HepG2 (cell line): ENCODE measurements around the gene ZFAND3. TPM values are rescaled to one million over a fixed set of nuclear protein-coding genes. Genes with fewer than 3 reads are reported as not detected.

ENCODE experiments used
- ATAC-seq: fragments of 200-7000 bp; cut with Tn5 transposase; 3 replicates; pipeline ENCODE4 v1.9.1; 2020; ENCODE audit warnings: mild to moderate bottlenecking, moderate library complexity
- BruUV-seq: library from RNA; stranded (reverse); fragments of 400-500 nt; replicated peaks from 2 replicates; lab custom pipeline; 2021; lab: Mats Ljungman, UMichigan
- CTCF ChIA-PET: fragments of 300-600 bp; formaldehyde crosslinking; extraction: SDS; loops from one replicate; lab custom pipeline; 2021; ENCODE audit warnings: low total read pairs, inconsistent platforms, low intra/inter-chr PET ratio; lab: Yijun Ruan, JAX
- POLR2A ChIA-PET: fragments of 350-600 bp; sonication (Branson Sonifier 250); formaldehyde crosslinking; loops from one replicate; lab custom pipeline; 2020; ENCODE audit warnings: antibody characterized with exemption, inconsistent platforms; lab: Yijun Ruan, JAX
- DNase-seq: peaks from one replicate; pipeline ENCODE4 v3.0.0-alpha.2; 2015; ENCODE audit warnings: low spot score
- FAIRE-seq: peaks from 3 replicates; lab custom pipeline; 2011; peaks lifted over from hg19 to GRCh38; lab: Jason Lieb, UNC
- H2AFZ ChIP-seq: one replicate; pipeline ENCODE4 v1.6.1; 2011; ENCODE audit warnings: low read length, inconsistent platforms
- H3K27ac ChIP-seq: fragments of 300-600 bp; 3 replicates; pipeline ENCODE4 v1.8.0; 2011; ENCODE audit warnings: mixed run types, mild to moderate bottlenecking, mixed read lengths, low read length, inconsistent platforms; ENCODE audit not compliant: insufficient read depth; ENCODE audit errors: extremely low read length
- H3K27me3 ChIP-seq, 2 experiments: fragments of 200-600 bp in 1 of 2; 2 replicates in 1 of 2; 3 replicates in 1 of 2; pipeline versions ENCODE4 v1.6.0 to v1.8.0; 2011; ENCODE audit warnings: low read length in 2 of 2, mild to moderate bottlenecking in 2 of 2, moderate library complexity in 2 of 2, inconsistent platforms in 1 of 2; ENCODE audit not compliant: insufficient read depth in 2 of 2, control insufficient read depth in 1 of 2
- H3K36me3 ChIP-seq, 2 experiments: fragments of 200-600 bp in 1 of 2; replicated peaks in 1 of 2; 2 replicates in 1 of 2; 3 replicates in 1 of 2; pipeline versions ENCODE4 v1.5.1 to v1.8.0; 2011; ENCODE audit warnings: low read length in 2 of 2, inconsistent platforms in 1 of 2; ENCODE audit not compliant: insufficient read depth in 2 of 2, control insufficient read depth in 1 of 2
- H3K4me1 ChIP-seq: 2 replicates; pipeline ENCODE4 v1.5.1; 2012; ENCODE audit warnings: low read length, inconsistent platforms; ENCODE audit not compliant: insufficient read depth
- H3K4me2 ChIP-seq: 2 replicates; pipeline ENCODE4 v1.6.0; 2011; ENCODE audit warnings: low read depth, low read length, inconsistent platforms
- H3K4me3 ChIP-seq, 3 experiments: fragments of 200-600 bp in 1 of 3; sonication (generic), shearing (Covaris generic) in 1 of 3; replicated peaks in 1 of 3; 2 replicates each; pipeline ENCODE4 v1.5.1; 2011 to 2016; ENCODE audit warnings: low read length in 3 of 3, inconsistent platforms in 2 of 3, low read depth in 2 of 3, mild to moderate bottlenecking in 2 of 3, control low read depth in 1 of 3, mixed read lengths in 1 of 3; ENCODE audit not compliant: insufficient read depth in 1 of 3
- H3K79me2 ChIP-seq: one replicate; pipeline ENCODE4 v1.6.1; 2011; ENCODE audit warnings: low read length, inconsistent platforms; ENCODE audit not compliant: insufficient read depth
- H3K9ac ChIP-seq: 2 replicates; pipeline ENCODE4 v1.6.0; 2011; ENCODE audit warnings: mild to moderate bottlenecking, low read depth, low read length, inconsistent platforms; ENCODE audit not compliant: insufficient read depth
- H3K9me3 ChIP-seq: 2 replicates; pipeline ENCODE4 v1.5.1; 2012; ENCODE audit warnings: mild to moderate bottlenecking, low read length
- H4K20me1 ChIP-seq: 2 replicates; pipeline ENCODE4 v1.6.0; 2011; ENCODE audit warnings: inconsistent platforms, mild to moderate bottlenecking, low read length, moderate library complexity; ENCODE audit not compliant: insufficient read depth
- ATF7 ChIP-seq, 2 experiments: fragments of 450-650 bp in 1 of 2; sonication (generic) in 1 of 2; formaldehyde crosslinking in 1 of 2; IDR thresholded peaks; 2 replicates each; pipeline versions ENCODE4 v1.4.0 to v1.6.1; 2016 to 2020; ENCODE audit warnings: antibody characterized with exemption in 1 of 2, mild to moderate bottlenecking in 1 of 2, missing genetic modification reagents in 1 of 2
- CEBPB ChIP-seq: IDR thresholded peaks from 2 replicates; pipeline ENCODE4 v1.6.1; 2011; ENCODE audit warnings: low read depth, low read length, improper control_type of control experiment, borderline replicate concordance
- IKZF1 ChIP-seq: fragments of 450-650 bp; IDR thresholded peaks from 2 replicates; pipeline ENCODE4 v1.7.1; 2016
- MBNL3 ChIP-seq: fragments of 250-450 bp; sonication (Bioruptor Pico); conservative IDR thresholded peaks from 2 replicates; pipeline ENCODE4 v1.8.0; 2022; ENCODE audit warnings: mild to moderate bottlenecking, inconsistent platforms
- PAX8 ChIP-seq: sonication (generic); formaldehyde crosslinking; IDR thresholded peaks from 2 replicates; pipeline ENCODE4 v1.8.0; 2022; ENCODE audit warnings: mild to moderate bottlenecking, missing genetic modification reagents, borderline replicate concordance
- ZBTB42 ChIP-seq: sonication (generic); formaldehyde crosslinking; IDR thresholded peaks from 2 replicates; pipeline ENCODE4 v1.5.0; 2020; ENCODE audit warnings: mild to moderate bottlenecking, missing genetic modification reagents
- ZNF569 ChIP-seq: sonication (generic); formaldehyde crosslinking; IDR thresholded peaks from 2 replicates; pipeline ENCODE4 v1.5.0; 2020; ENCODE audit warnings: mild to moderate bottlenecking, missing genetic modification reagents, moderate library complexity, borderline replicate concordance
- ZNF776 ChIP-seq: sonication (generic); formaldehyde crosslinking; IDR thresholded peaks from 2 replicates; pipeline ENCODE4 v1.4.0; 2020; ENCODE audit warnings: mild to moderate bottlenecking, missing genetic modification reagents
- WGBS: methylation state at CpG from one replicate; pipeline ENCODE4 v1.1.6; 2017; ENCODE audit warnings: low lambda C conversion rate; 5-methylcytosine and 5-hydroxymethylcytosine counted together
- in situ Hi-C: cut with HindIII; loops from 2 replicates; pipeline ENCODE4 v1.10.0; 2017; ENCODE audit warnings: low pct_unique_long_range_greater_than_20kb; ENCODE audit not compliant: extremely low pct_ligation_motif_present
- intact Hi-C: fragments of 100-400 bp; cut with micrococcal nuclease; formaldehyde crosslinking; loops from one replicate; pipeline ENCODE4 v1.10.0; 2022; ENCODE audit not compliant: unreplicated experiment
- polyA plus RNA-seq, 8 experiments: library from polyadenylated mRNA; depleted of rRNA in 3 of 8; stranded (reverse) in 7 of 8; unstranded in 1 of 8; fragments of >200 nt; fragmentation: Illumina TruSeq in 4 of 8; extraction: Trizol in 4 of 8; gene quantifications; 2 replicates each; pipeline versions ENCODE4 v1.2.1 to v1.2.3, GENCODE V29; 2011 to 2016; ENCODE audit warnings: low read depth in 4 of 8, missing spikeins in 1 of 8, mixed read lengths in 1 of 8; ENCODE audit not compliant: insufficient read depth in 1 of 8
- total RNA-seq, 5 experiments: library from RNA; depleted of rRNA; stranded (reverse); fragments of >200 nt; fragmentation: Illumina TruSeq; extraction: Trizol; gene quantifications; 2 replicates each; pipeline ENCODE4 v1.2.3, GENCODE V29; 2016; ENCODE audit warnings: low read depth in 1 of 5
- TF ChIP-seq, protein P1 (sequence below), 2 experiments: fragments of 450-650 bp in 1 of 2; sonication (generic) in 1 of 2; formaldehyde crosslinking; IDR thresholded peaks; 2 replicates each; pipeline versions ENCODE4 v1.5.0 to v1.8.0; 2020 to 2022; ENCODE audit warnings: mild to moderate bottlenecking in 1 of 2, missing genetic modification reagents in 1 of 2
- TF ChIP-seq, protein P2 (sequence below): sonication (generic); formaldehyde crosslinking; IDR thresholded peaks from 2 replicates; pipeline ENCODE4 v1.4.0; 2020; ENCODE audit warnings: mild to moderate bottlenecking, missing genetic modification reagents
- TF ChIP-seq, protein P3 (sequence below): sonication (generic); formaldehyde crosslinking; IDR thresholded peaks from 2 replicates; pipeline ENCODE4 v1.4.0; 2020; ENCODE audit warnings: missing genetic modification reagents

ZFAND3 gene
- total and polyA plus RNA-seq, 2 of the 13 experiments (the other 11 are each of a cell fraction or from before 2014, with no cell fraction given) = 16.4 to 17.1 TPM

DNA sequence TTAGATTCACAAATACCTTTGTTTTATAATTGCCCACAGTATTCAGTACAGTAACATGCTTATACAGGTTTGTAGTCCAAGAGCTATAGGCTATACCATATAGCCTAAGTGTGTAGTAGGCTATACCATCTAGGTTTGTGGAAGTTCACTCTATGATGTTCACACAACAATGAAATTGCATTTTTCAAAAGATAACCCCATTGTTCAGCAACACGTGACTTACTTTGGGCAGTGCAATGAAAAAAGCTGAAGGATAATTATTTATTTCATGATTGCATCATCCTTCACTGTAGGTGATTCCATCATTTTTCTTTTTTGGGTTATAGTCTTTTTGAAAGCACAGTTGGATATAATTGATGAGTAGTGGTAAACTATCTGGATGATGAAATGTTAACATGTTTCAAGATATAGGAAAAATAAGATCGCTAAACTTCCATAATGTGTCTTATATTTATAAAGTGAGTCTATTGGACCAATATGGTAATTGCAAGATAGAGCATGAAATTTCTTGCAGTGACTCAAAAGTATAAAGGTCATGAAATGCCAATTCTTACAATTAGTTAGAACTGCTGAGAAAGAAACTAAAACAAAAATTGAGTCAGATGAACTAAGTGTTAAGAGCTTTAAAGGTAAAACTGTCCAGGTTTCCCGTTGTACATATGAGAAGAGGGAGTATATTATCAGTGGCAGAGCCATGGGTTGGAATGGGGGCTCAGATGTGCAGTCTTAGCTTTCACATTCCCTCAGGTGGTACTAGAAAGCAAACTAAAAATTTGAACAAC lies 164.4 kb downstream of the ZFAND3 start:
- H3K36me3 ChIP-seq = no peaks in the 10 kb centered on the region
- TF ChIP-seq ZNF569 (CRISPR knock-in tag) (no peak), CEBPB (peak; percentile 71), ATF7 (IDR thresholded peaks at IDR 0.05) (peak; percentile 78), ATF7 (CRISPR knock-in tag; IDR thresholded peaks at IDR 0.05) (no peak)
- TF ChIP-seq, protein P1, sequence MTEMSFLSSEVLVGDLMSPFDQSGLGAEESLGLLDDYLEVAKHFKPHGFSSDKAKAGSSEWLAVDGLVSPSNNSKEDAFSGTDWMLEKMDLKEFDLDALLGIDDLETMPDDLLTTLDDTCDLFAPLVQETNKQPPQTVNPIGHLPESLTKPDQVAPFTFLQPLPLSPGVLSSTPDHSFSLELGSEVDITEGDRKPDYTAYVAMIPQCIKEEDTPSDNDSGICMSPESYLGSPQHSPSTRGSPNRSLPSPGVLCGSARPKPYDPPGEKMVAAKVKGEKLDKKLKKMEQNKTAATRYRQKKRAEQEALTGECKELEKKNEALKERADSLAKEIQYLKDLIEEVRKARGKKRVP (CRISPR knock-in tag; IDR thresholded peaks at IDR 0.05) = peak; percentile 19 to 61; a peak in 2 of 4 replicates
- no peak for ATAC-seq
- BruUV-seq = no TSS peak
- H3K79me2 ChIP-seq = peaks cover 40% of the 10 kb centered on the region
- H3K9ac ChIP-seq = no peak overlapping the region
- H3K4me3 ChIP-seq = no peak overlapping the region
- WGBS = 95% methylated on average over 3 of the region's 3 CpGs
- no peaks in the 10 kb centered on the region for H3K9me3 ChIP-seq
- H4K20me1 ChIP-seq = peaks cover 20% of the 10 kb centered on the region
- no peak for DNase-seq
- ChIA-PET POLR2A (no interaction called here), CTCF (no interaction called here)
- no peaks in the 10 kb centered on the region for H3K27me3 ChIP-seq
- FAIRE-seq = no peak
- no peak overlapping the region for H3K4me2 ChIP-seq
- no peak overlapping the region for H3K27ac ChIP-seq
- in situ Hi-C loops = no loop called here
- H2AFZ ChIP-seq = no peak overlapping the region
- intact Hi-C loops = no loop called here
- peaks cover 34% of the 10 kb centered on the region for H3K4me1 ChIP-seq

DNA sequence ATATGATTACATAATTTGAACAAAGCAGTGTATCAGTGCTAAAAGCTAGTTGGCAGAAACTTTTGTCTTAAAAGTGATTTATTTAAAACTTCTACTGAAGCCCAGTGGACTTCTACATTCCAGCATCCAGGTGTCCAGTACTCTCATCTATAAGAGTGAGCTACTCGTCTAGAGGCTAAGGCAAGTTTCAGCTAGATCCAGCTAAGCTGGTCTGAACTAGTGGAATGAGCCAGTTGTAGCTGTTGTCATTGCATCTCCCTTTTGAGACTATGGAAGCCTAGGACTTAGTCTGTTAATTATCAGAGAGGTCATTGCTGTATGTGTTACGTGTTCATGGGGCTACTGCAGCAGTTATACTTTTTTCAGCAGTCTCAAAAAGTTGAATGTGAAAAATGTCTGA lies 165.1 kb downstream of the ZFAND3 start:
- in situ Hi-C loops = no loop called here
- no peak for TF ChIP-seq ZNF776
- no peak for TF ChIP-seq IKZF1
- TF ChIP-seq, protein P2, sequence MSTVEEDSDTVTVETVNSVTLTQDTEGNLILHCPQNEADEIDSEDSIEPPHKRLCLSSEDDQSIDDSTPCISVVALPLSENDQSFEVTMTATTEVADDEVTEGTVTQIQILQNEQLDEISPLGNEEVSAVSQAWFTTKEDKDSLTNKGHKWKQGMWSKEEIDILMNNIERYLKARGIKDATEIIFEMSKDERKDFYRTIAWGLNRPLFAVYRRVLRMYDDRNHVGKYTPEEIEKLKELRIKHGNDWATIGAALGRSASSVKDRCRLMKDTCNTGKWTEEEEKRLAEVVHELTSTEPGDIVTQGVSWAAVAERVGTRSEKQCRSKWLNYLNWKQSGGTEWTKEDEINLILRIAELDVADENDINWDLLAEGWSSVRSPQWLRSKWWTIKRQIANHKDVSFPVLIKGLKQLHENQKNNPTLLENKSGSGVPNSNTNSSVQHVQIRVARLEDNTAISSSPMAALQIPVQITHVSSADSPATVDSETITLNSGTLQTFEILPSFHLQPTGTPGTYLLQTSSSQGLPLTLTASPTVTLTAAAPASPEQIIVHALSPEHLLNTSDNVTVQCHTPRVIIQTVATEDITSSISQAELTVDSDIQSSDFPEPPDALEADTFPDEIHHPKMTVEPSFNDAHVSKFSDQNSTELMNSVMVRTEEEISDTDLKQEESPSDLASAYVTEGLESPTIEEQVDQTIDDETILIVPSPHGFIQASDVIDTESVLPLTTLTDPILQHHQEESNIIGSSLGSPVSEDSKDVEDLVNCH (CRISPR knock-in tag) = no peak
- no peak for TF ChIP-seq MBNL3 (CRISPR knock-in tag)
- no peak for TF ChIP-seq PAX8
- TF ChIP-seq ZBTB42 (CRISPR knock-in tag) = no peak
- TF ChIP-seq, protein P3, sequence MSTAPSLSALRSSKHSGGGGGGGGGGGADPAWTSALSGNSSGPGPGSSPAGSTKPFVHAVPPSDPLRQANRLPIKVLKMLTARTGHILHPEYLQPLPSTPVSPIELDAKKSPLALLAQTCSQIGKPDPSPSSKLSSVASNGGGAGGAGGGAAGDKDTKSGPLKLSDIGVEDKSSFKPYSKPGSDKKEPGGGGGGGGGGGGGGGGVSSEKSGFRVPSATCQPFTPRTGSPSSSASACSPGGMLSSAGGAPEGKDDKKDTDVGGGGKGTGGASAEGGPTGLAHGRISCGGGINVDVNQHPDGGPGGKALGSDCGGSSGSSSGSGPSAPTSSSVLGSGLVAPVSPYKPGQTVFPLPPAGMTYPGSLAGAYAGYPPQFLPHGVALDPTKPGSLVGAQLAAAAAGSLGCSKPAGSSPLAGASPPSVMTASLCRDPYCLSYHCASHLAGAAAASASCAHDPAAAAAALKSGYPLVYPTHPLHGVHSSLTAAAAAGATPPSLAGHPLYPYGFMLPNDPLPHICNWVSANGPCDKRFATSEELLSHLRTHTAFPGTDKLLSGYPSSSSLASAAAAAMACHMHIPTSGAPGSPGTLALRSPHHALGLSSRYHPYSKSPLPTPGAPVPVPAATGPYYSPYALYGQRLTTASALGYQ (CRISPR knock-in tag) = no peak

More for the DNA sequence above, 165.1 kb downstream of the ZFAND3 start:
- CTCF ChIA-PET = no interaction called here
- H3K36me3 ChIP-seq = no peaks in the 10 kb centered on the region
- WGBS = 95% methylated on average over 2 of the region's 2 CpGs
- ATAC-seq (no peak), FAIRE-seq (no peak), DNase-seq (no peak)
- no peak overlapping the region for H3K4me2 ChIP-seq
- BruUV-seq = no TSS peak
- H3K9ac ChIP-seq = no peak overlapping the region
- intact Hi-C loops = no loop called here
- peaks cover 20% of the 10 kb centered on the region for H4K20me1 ChIP-seq
- POLR2A ChIA-PET = no interaction called here
- no peak overlapping the region for H3K27ac ChIP-seq
- H3K79me2 ChIP-seq = peaks cover 35% of the 10 kb centered on the region
- peaks cover 39% of the 10 kb centered on the region for H3K4me1 ChIP-seq
- no peaks in the 10 kb centered on the region for H3K9me3 ChIP-seq
- H3K27me3 ChIP-seq = no peaks in the 10 kb centered on the region
- no peak overlapping the region for H3K4me3 ChIP-seq
- H2AFZ ChIP-seq = no peak overlapping the region
